Measurements from ENCODE around the gene TYR.
"Not testable (repeated sequence)": the region's sequence is repeated elsewhere in the genome, so short reads cannot be mapped to it uniquely, and the experiment has no call there.

Gene TYR

GRCh38 chr11:89177691-89178231, at the start of gene TYR:
Gene TYR, plus strand, starts transcription at chr11:89177875. Its CDS starts 79 bp downstream, at chr11:89177954.
- no peak for ATAC-seq

GRCh38 chr11:89136606-89137005, 41.1 kb upstream of the TYR start:
- ATAC-seq: no peak

- ATAC-seq: no peak
These were observed 30.4 kb upstream of the TYR start for GRCh38 chr11:89147229-89147628.

GRCh38 chr11:89159974-89160373, 17.7 kb upstream of the TYR start:
- ATAC-seq: no peak

GRCh38 chr11:89161949-89162348, 15.7 kb upstream of the TYR start:
- no peak for ATAC-seq

- ATAC-seq: no peak
These were observed 14.0 kb upstream of the TYR start for GRCh38 chr11:89163686-89164085.

- ATAC-seq: no peak
These were observed 9.3 kb upstream of the TYR start for GRCh38 chr11:89168396-89168795.

GRCh38 chr11:89175796-89176195, 1.9 kb upstream of the TYR start:
- no peak for ATAC-seq

- ATAC-seq: no peak
These were observed 737 bp upstream of the TYR start for GRCh38 chr11:89176938-89177337.

GRCh38 chr11:89181111-89181510, 3.4 kb downstream of the TYR start:
- ATAC-seq: no peak

- no peak for ATAC-seq
These were observed 5.3 kb downstream of the TYR start for GRCh38 chr11:89182773-89183518.

GRCh38 chr11:89184021-89184420, 6.3 kb downstream of the TYR start:
- ATAC-seq: no peak

- no peak for ATAC-seq
These were observed 12.1 kb downstream of the TYR start for GRCh38 chr11:89189776-89190175.

GRCh38 chr11:89201138-89201537, 23.5 kb downstream of the TYR start:
- ATAC-seq: no peak

GRCh38 chr11:89203814-89204213, 26.1 kb downstream of the TYR start:
- no peak for ATAC-seq

GRCh38 chr11:89205378-89205777, 27.7 kb downstream of the TYR start:
- ATAC-seq: no peak

GRCh38 chr11:89220684-89221339, 43.1 kb downstream of the TYR start:
- no peak for ATAC-seq

GRCh38 chr11:89235083-89235482, 57.4 kb downstream of the TYR start:
- ATAC-seq: no peak

GRCh38 chr11:89235976-89236375, 58.3 kb downstream of the TYR start:
- no peak for ATAC-seq

GRCh38 chr11:89247007-89247406, 69.3 kb downstream of the TYR start:
- not testable (repeated sequence) for ATAC-seq

- ATAC-seq: no peak
These were observed 71.5 kb downstream of the TYR start for GRCh38 chr11:89249196-89249595.

- ATAC-seq: not testable (repeated sequence)
These were observed 83.8 kb downstream of the TYR start for GRCh38 chr11:89261483-89261882.

- no peak for ATAC-seq
These were observed 90.1 kb downstream of the TYR start for GRCh38 chr11:89267660-89268302.
